HG03520 (cell line): Measurements from ENCODE around the gene ETHE1.
"Not testable (repeated sequence)": the region's sequence is repeated elsewhere in the genome, so short reads cannot be mapped to it uniquely, and the experiment has no call there.

Experiments
- ATAC-seq: cut with Tn5 transposase; IDR thresholded peaks from one replicate; pipeline ENCODE4 v1.9.1; 2021; ENCODE audit warnings: mild to moderate bottlenecking, moderate library complexity; ENCODE audit not compliant: unreplicated experiment

ETHE1 gene

GRCh38 chr19:43525836-43526771 lies 897 bp downstream of the ETHE1 start:
- ATAC-seq = no peak

- no peak for ATAC-seq
Measured at GRCh38 chr19:43524922-43525835, 1.8 kb downstream of the ETHE1 start.

- ATAC-seq = not testable (repeated sequence)
Measured at GRCh38 chr19:43523696-43524095, 3.3 kb downstream of the ETHE1 start.

GRCh38 chr19:43522929-43523328 lies 4.1 kb downstream of the ETHE1 start:
- ATAC-seq = no peak

GRCh38 chr19:43519436-43520088 lies 7.4 kb downstream of the ETHE1 start:
- no peak for ATAC-seq

- no peak for ATAC-seq
Measured at GRCh38 chr19:43518051-43518450, 8.9 kb downstream of the ETHE1 start.

- ATAC-seq = not testable (repeated sequence)
Measured at GRCh38 chr19:43512399-43512798, 14.6 kb downstream of the ETHE1 start.

- no peak for ATAC-seq
Measured at GRCh38 chr19:43511324-43511723, 15.7 kb downstream of the ETHE1 start.

GRCh38 chr19:43510713-43511112 lies 16.3 kb downstream of the ETHE1 start:
- ATAC-seq = no peak

GRCh38 chr19:43507880-43508279 lies 19.1 kb downstream of the ETHE1 start:
- ATAC-seq = no peak

- no peak for ATAC-seq
Measured at GRCh38 chr19:43506629-43507028, 20.4 kb downstream of the ETHE1 start.

GRCh38 chr19:43505941-43506340 lies 21.1 kb downstream of the ETHE1 start:
- ATAC-seq = no peak

- no peak for ATAC-seq
Measured at GRCh38 chr19:43505186-43505456, 21.9 kb downstream of the ETHE1 start.

GRCh38 chr19:43504426-43505185 lies 22.4 kb downstream of the ETHE1 start, which contains the start of gene PHLDB3:
PHLDB3 (minus strand) TSS chr19:43504746; CDS start chr19:43504118, 628 bp downstream.
- ATAC-seq = peak; percentile 10

- ATAC-seq = peak; percentile 83
Measured at GRCh38 chr19:43503501-43504425, 23.2 kb downstream of the ETHE1 start.

- ATAC-seq = no peak
Measured at GRCh38 chr19:43502419-43502976, 24.5 kb downstream of the ETHE1 start.

- no peak for ATAC-seq
Measured at GRCh38 chr19:43501661-43502418, 25.2 kb downstream of the ETHE1 start.

- no peak for ATAC-seq
Measured at GRCh38 chr19:43499042-43499441, 28.0 kb downstream of the ETHE1 start.
